GM19023 (cell line): Measurements from ENCODE around the gene CCT2.
"Not testable (repeated sequence)": the region's sequence is repeated elsewhere in the genome, so short reads cannot be mapped to it uniquely, and the experiment has no call there.

Experiments
- ATAC-seq: cut with Tn5 transposase; IDR thresholded peaks from one replicate; pipeline ENCODE4 v1.9.1; 2021; ENCODE audit warnings: mild to moderate bottlenecking, moderate library complexity; ENCODE audit not compliant: unreplicated experiment

Gene CCT2

DNA sequence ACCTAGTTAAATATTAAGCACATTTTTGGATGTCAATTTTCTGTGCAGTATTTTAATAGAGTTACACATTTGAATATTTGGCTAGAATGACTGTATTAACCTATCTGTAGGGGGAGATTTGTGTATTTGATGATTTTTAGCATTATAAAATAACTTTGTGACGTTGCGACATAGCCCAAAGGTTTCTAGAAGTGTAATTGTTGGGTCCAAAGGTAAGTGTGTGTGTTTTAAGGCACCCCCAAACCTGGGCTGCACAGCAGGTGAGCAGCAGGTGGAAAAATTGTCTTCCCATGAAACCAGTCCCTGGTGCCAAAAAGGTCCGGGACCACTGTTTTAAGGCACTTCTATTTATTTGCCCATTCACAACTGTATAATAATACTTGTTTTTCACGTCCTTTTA, 3.3 kb downstream of the CCT2 start:
- no peak for ATAC-seq

DNA sequence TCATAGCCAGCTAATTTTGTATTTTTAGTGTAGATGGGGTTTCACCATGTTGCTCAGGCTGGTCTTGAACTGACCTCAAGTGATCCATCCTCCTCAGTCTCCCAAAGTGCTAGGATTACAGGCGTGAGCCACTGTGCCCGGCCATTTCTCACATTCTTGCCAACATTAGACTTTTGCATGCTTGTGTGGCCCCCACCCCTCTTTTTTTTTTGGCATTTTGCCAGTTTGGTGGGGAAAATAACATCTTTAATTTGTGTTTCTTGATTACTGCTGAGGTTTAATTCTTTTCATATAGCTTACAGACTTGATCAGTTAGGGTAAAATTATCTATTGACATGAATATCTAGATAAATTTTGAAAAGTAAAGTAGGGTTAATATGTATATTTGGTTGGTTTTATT, 3.8 kb downstream of the CCT2 start:
- no peak for ATAC-seq

DNA sequence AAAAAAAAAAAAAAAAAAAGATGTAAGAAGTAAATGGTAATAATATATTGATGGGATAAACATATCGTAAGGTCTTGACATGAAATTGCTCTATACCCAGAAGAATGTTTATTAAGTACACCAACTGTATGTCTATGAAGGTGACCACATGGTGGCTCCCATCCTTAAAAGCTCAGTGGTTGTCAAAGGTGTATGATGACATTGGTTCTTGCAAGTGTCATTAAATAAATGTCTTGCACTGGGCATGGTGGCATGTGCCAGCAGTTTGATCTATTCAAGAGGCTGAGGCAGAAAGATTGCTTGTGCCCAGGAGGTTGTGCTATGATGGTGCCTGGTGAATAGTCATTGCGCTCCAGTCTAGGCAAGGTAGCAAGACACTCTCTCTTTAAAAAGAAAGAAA, 10.4 kb downstream of the CCT2 start:
- no peak for ATAC-seq

DNA sequence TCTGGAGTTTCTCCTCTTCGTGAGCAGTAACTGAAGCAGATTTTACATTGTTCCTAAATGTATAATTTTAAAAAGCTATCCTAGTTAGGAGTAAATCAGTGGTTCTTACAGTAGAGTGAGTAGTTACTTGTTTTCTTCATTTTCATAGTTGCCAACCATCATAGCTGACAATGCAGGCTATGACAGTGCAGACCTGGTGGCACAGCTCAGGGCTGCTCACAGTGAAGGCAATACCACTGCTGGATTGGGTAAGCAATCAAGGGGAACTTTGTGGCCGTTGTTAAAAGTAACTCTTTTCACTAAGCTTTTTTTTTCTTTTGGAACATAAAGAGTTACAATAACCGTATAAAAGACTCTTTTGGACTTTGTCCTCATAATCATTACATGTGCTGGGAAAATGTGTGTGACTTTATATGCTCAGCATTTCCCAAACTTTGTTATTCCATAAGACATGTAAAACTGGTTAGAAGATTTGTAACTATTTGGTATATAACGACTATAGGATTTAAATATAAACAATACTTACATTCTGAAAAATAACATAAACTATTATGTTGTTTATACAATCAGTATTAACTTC, 13.0 kb downstream of the CCT2 start:
- no peak for ATAC-seq

DNA sequence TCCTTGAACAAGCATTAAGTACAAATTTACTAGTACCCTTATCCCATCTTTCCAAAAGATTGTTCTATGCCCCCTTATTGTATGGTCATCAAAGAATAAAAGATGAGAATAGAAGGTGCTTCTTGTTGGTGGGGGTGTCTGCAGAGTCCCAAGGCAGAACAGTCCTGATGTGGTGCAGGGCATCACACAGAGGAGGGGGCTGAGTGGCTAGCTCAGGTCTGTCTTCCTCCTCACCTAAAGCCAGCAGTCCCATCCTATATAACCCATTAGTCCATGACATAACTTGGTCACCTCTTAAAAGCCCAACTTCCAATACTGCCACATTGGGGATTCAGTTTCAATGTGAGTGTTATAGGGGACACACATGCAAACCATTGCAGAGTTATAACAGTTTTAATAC, 15.5 kb downstream of the CCT2 start:
- no peak for ATAC-seq

DNA sequence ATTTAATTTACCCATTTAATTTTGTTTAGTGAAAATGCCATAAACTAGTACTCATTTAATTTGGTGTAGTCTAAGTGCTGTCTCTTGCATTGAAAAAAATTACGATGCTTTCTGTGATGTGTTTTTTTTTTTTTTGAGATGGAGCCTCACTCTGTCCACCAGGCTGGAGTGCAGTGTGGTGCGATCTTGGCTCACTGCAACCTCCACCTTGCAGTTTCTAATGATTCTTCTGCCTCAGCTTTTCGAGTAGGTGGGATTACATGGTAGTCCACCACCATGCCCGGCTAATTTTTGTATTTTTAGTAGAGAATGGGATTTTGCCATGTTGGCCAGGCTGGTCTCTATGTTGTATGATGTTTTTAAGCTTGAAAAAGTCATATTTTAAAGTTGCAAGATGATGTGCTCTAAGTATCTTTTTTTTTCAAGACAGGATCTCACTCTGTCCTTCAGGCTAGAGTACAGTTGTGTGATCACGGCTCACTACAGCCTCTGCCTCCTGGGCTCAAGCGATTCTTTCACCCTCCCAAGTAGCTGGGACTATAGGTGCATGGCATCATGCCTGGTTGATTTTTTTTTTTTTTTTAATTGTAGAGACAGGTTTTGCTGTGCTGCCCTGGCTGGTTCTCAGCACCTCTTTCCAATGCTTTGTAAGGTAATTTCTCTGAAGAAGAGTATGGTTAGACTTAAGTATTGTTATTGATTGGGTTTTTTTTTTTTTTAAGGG, 16.9 kb downstream of the CCT2 start:
- ATAC-seq: no peak

DNA sequence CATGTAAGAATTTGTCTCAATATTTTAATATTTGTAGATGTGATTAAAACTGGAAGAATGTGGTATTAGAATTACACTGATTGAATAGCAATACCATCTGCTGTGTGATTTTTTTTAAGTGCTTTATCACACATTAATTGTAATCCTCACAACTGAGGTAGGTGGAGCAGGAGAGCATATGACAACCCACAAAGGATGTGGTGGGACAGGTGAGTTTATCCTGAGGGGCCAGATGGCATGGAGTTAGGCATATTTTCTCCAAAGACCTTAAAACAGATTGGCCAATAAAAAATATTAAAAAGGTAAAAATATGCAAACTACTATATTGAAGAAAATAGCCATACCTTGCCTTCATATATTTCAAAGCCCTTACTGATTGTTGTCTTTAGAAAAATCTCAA, 17.7 kb downstream of the CCT2 start:
- no peak for ATAC-seq

DNA sequence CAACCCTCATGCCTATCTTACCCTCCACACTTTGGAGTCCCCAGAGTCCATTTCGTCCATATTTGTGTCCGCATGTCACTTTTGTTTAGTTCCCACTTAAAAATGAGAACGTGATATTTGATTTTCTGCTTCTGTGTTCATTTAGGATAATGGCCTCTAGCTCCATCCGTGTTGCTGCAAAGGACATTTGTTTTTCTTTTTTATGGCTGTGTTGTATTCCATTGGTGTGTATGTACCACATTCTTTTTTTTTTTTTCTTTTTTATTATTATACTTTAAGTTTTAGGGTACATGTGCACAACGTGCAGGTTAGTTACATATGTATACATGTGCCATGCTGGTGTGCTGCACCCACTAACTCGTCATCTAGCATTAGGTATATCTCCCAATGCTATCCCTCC, 18.3 kb downstream of the CCT2 start:
- not testable (repeated sequence) for ATAC-seq

DNA sequence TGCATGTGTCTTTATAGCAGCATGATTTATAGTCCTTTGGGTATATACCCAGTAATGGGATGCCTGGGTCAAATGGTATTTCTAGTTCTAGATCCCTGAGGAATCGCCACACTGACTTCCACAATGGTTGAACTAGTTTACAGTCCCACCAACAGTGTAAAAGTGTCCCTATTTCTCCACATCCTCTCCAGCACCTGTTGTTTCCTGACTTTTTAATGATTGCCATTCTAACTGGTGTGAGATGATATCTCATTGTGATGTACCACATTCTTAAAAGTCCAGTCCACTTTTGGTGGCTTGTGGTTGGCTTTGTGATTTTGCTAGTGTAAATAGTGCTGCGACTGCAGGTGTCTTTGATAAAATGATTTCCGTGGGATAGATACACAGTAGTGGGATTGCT, 19.0 kb downstream of the CCT2 start:
- not testable (repeated sequence) for ATAC-seq

DNA sequence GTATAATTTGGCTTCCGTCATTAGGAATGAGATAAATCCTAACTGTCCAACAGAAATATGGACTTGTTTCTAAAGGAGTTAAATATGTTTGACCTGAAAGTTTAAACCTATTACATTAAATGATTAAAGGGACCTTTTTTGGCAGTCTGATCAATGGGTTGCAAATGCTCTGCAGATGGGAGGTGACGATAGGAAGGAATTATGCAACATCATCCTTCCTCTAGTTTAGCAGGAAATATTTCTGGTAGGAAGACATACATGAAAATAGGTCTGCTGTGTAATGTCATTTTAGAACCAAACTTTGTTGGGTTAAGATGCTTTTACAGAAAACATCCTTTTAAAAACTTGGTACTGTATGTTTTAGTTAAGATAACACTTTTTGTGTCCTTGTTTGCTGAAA, 22.9 kb downstream of the CCT2 start:
- ATAC-seq: no peak

DNA sequence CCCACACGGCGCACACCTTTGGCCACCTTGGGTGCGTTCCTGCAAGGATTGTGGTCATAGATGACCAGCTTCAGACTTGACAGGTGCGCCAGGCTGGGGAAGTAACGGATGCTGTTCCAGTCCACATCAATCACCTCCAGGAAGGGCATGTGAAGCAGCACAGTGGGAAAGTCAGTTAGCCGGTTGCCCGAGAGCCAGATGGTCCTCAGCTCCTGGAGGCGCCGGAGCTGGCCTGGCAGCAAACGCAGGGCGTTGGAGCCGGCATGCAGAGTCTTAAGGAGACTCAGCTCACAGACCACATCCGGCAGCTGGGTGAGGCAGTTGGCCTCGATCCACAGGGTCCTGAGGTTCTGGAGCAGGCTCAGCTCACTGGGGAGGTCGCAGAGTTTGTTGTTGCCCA, 24.9 kb downstream of the CCT2 start:
- no peak for ATAC-seq

DNA sequence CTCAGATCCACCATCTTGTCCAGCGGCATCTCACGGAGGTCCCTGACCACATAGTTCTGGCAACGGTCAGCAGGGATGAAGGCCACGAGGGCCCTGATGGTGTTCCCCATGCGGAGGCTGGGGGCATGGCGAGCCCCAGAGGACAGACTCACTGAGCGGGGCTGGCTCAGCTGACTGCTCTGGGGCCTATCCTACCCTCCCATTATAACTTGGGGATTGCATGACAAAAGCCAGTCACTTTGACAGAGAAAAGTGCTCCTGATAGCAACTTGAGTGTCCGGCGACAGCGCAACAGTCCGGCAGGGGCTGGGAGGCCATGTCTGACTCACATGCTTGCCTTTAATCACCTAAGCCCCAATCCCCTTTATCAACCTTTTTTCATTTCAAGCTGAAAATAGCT, 25.5 kb downstream of the CCT2 start, which contains the start of gene LRRC10:
TSS of gene LRRC10 (minus strand) at position 179 of the 400 bp plus-strand sequence. CDS start at position 110, 69 bp downstream.
- ATAC-seq: no peak

DNA sequence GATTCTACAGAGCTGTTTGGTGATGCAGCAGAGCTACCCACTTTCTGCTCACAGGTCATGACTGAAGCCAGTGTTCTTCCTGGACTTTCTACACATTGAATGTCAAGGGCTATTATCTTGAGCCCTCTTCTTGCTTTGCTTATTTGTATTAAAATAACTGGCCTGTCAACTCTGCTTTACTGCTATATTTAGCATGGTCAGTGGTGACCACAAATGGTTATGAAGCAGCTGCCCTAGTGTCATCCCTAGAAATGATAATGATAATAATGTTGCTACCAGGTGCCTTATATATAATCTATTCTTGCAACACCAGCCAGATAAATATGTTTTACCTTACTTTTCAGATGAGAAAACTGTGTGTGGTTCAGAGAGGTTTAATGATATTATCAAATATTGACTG, 28.1 kb downstream of the CCT2 start:
- no peak for ATAC-seq

DNA sequence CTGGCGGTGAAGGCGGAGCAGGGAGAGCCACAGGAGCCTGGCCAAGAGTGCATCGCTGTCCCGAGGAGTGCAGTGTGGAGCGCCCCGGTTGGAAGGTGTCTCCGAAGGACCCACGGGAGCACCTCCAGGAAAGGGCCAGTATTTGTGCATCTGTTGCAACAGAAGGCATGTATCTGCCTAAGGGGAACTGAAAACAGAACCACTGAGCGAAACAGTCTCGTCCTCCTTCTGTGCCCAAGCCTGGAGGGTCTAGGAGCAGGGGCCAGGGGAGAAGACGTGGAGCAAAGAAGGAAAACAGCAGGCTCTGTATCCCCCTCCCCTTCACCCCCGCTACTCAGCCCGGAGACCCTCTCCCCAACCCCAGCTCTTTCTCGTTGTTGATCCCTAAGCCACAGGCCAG, 30.8 kb downstream of the CCT2 start:
- ATAC-seq: no peak

DNA sequence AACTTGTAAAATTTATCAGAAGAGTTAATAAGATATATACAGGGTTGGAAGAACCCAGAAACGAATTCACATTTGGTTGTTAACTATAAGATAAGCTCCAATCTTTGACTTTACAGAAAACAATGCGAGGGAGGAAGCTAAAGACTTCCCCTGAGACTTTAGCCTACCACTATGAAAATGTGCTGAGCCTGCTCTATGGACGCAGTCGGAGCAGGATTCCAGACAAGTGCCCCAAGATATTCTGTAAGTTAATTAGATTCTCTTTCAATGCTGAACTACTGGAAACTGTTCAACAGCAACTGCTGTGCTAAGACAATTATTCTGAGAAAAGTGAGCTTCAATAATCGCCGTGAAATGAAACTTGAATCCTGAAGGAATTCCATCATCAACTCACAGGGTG, 33.8 kb downstream of the CCT2 start:
- ATAC-seq: no peak

DNA sequence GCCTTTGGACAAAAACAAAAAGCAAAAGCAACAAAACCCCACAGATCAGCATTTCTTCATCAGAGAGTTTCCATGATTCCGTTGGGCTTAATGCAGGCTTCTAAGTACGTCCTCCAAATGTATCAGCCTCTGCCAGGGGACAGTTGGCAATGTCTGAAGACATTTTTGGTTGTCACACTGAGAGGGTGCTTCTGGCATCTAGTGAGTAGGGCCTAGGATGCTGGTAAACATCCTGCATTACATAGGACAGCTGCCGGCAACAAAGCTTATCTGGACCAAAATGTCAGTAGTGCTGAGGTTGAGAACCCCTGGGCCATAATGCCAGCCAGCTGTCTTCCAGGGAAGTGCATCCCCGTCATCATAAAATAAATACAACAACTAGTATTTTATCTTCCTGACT, 34.8 kb downstream of the CCT2 start:
- no peak for ATAC-seq

DNA sequence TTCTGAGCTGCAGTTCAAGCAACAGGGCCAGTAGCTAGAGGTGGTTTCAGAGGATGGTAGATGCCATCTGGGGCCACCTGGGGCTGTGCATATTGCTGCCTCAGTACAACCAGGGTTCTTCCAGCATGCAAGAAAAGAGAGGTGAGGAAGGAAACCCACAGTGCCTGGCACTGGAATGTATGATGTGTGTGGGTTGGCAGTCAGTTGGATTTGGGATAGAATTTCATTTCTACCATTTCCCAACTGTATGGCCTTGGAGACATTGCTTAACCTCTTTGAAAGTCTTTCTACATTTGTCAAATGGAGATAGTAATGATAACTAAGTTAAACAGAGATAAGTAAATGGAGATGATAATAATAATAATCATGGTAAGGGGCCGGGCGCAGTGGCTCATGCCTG, 35.7 kb downstream of the CCT2 start:
- ATAC-seq: no peak

DNA sequence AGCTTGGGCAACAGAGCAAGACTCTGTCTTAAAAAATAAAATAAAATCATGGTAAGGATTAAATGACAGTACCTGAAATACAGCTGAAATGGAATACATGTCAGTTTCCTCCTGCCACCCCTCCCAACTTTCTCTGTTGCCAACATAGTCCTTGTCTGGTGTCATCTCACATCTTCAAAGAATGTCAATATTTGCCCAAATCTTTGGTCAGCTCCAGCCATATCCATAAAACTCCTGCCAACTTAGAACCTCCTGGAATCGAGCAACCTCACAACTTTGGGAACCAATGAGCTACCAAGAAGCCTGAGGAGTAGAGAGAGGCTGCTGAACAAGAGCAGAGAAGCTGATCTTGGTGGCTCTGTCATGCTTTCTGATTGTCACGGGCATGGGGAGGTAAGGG, 36.3 kb downstream of the CCT2 start:
- no peak for ATAC-seq

DNA sequence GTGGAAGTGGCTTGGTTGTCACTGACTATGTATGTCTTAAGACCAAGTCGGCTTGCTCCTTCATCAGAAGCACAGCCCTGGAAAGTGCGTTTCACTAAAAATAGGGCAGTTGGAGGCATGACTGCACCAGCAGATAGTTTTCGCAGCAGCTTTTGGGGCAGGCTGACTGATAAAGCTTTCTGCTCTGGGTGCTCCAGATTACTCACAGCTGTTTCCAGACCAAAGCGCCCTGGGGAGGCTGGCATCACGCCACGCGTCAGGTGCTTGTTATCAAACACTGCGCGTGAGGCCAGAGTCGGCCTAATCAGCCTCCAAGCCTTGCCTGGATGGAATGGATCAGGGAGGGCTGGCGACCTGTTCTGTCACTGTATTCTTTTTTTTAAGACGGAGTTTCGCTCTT, 38.7 kb downstream of the CCT2 start:
- no peak for ATAC-seq

DNA sequence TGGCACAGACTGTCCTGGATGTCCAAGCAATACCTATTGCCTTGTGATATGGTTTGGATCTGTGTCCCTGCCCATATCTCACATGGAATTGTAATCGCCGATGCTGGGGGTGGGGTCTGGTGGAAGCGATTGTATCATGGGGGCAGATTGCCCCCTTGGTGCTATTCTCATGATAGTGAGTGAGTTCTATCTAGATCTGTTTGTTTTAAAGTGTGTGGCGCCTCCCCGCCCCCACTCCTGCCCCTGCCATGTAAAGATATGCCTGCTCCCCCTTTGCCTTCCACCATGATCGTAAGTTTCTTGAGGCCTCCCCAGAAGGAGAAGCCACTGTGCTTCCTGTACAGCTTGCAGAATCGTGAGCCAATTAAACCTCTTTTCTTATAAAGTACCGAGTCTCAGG, 42.2 kb downstream of the CCT2 start:
- no peak for ATAC-seq

DNA sequence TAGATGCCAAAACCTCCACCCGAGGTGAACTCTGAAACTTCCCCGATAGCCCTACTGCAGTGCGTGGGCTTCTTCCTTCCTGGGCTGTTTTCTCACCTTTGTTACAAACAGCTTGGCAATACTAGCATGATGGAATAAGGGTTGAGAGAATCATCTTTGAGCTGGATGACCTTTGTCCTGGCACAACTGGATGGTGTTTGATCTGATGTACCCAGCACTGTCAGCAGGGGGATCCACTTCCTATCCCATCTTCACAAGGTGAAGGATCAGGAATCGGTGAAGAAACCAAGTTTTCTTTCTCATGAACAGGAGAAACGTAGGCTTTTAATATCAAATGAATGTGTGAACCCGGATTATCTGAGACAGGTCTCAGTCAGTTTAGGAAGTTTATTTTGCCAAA, 44.9 kb downstream of the CCT2 start:
- ATAC-seq: no peak

DNA sequence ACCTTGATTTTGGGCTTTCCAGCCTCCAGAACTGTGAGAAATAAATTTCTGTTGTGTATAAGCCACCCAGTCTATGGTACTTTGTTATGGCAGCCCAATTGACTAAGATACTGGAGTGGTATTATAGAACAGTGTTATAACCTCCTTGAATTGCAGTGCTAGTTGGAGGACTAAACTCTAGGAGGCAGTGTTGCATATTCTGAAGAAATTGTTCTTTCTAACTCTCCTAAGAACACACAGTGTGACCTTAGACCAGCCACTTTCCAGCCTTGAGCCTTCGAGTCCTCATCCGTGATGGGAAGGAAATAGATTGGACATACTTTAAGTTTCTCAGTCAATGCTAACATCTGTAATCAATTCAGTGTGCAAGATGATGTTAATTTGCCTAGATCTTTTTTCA, 47.8 kb downstream of the CCT2 start:
- no peak for ATAC-seq
